ENCODE results near the gene TP73.

GRCh38 chr1:3762873-3763228 lies 110.5 kb downstream of the TP73 start:
- TF ChIP-seq ZNF274 (IDR thresholded peaks at IDR 0.05; ENCODE audit: low read depth, low read length) (no peak), YY1 (IDR thresholded peaks at IDR 0.05; ENCODE audit: insufficient read depth, insufficient read length) (no peak)
